Measurements from ENCODE around the gene TLE2. TPM values are rescaled to one million over a fixed set of nuclear protein-coding genes. Genes with fewer than 3 reads are reported as not detected.

Gene TLE2
- total RNA-seq, 1 experiment from 2014 or later, result 6.2 TPM

DNA sequence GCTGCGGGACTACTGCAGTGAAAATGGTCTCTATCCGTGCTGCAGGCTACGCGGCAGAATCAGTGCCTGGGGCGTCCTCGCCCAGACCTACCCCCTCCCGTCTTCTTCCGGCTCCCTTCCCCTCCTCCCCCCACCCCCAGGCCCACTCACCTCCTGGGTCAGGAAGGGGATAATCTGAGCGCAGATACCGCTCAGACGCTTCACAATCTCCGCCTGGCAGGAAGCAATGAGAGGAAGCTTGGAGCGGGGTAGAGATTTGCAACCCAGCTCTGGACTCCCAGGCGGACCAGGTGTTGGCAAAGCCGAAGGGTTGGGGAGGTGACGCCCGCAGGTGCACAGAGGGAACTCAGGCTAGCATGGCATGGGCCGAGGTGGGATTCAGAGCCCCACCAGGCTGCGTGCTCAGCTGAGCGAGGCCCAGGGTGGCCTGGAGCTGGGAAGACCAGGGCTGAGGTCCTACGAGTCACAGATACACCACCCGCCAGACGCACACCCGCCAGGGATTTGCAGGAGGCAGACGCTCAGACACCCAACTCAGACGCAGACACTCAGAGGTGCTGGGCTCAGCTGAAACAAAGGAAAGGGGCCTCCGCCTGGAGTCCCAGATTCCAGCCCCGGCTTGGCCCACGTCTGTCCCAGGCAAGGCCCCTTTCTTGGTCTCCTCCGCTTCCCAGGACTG, 4.1 kb downstream of the TLE2 start:
- H3K36me3 ChIP-seq (ENCODE audit: control insufficient read depth, insufficient read depth, low read length), result no peaks in the 10 kb centered on the region
- no peak for ATAC-seq
- H3K27me3 ChIP-seq (ENCODE audit: control insufficient read depth, insufficient read depth, low read length), result no peaks in the 10 kb centered on the region; the same call in 1 of the 2 replicates
- POLR2A ChIA-PET, result no interaction called here
- CTCF ChIA-PET, result no interaction called here
- no peak for DNase-seq (ENCODE audit: low read depth, low spot score)
- intact Hi-C loops (cut with micrococcal nuclease; ENCODE audit: unreplicated experiment), result no loop called here
- H3K9me3 ChIP-seq (ENCODE audit: control insufficient read depth, insufficient read depth, low read depth, low read length), result no peaks in the 10 kb centered on the region
- BruUV-seq (replicated peaks), result no TSS peak
- in situ Hi-C loops (cut with HindIII; ENCODE audit: low pct_unique_long_range_greater_than_20kb, low sequenced_read_pairs), result no loop called here
- TF ChIP-seq TCF7L2 (IDR thresholded peaks at IDR 0.05; ENCODE audit: low read depth, low read length), result no peak
- no peak for TF ChIP-seq POLR2AphosphoS5 (IDR thresholded peaks at IDR 0.05; ENCODE audit: low read depth, low read length)
- TF ChIP-seq SIN3A (IDR thresholded peaks at IDR 0.05; ENCODE audit: borderline replicate concordance, insufficient read depth, low read depth, low read length), result no peak
- TF ChIP-seq REST (IDR thresholded peaks at IDR 0.05; ENCODE audit: insufficient read depth in 1 of 2, low read depth in 2 of 2, low read length in 1 of 2), result no peak
- TF ChIP-seq, protein P1, sequence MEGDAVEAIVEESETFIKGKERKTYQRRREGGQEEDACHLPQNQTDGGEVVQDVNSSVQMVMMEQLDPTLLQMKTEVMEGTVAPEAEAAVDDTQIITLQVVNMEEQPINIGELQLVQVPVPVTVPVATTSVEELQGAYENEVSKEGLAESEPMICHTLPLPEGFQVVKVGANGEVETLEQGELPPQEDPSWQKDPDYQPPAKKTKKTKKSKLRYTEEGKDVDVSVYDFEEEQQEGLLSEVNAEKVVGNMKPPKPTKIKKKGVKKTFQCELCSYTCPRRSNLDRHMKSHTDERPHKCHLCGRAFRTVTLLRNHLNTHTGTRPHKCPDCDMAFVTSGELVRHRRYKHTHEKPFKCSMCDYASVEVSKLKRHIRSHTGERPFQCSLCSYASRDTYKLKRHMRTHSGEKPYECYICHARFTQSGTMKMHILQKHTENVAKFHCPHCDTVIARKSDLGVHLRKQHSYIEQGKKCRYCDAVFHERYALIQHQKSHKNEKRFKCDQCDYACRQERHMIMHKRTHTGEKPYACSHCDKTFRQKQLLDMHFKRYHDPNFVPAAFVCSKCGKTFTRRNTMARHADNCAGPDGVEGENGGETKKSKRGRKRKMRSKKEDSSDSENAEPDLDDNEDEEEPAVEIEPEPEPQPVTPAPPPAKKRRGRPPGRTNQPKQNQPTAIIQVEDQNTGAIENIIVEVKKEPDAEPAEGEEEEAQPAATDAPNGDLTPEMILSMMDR (IDR thresholded peaks at IDR 0.05), result no peak
- H3K4me1 ChIP-seq (ENCODE audit: control insufficient read depth, insufficient read depth, low read length), result no peaks in the 10 kb centered on the region
- H3K4me3 ChIP-seq (ENCODE audit: low read depth in 2 of 2, low read length in 2 of 2), result no peak overlapping the region
- no peak overlapping the region for H3K27ac ChIP-seq (ENCODE audit: low read length)

- no peak for ATAC-seq
- H3K4me1 ChIP-seq (ENCODE audit: control insufficient read depth, insufficient read depth, low read length), result no peaks in the 10 kb centered on the region
- H3K4me3 ChIP-seq (ENCODE audit: low read depth in 2 of 2, low read length in 2 of 2), result no peak overlapping the region
- CTCF ChIA-PET, result no interaction called here
- POLR2A ChIA-PET, result no interaction called here
- DNase-seq (ENCODE audit: low read depth, low spot score), result no peak
- H3K27ac ChIP-seq (ENCODE audit: low read length), result no peak overlapping the region
- intact Hi-C loops (cut with micrococcal nuclease; ENCODE audit: unreplicated experiment) (no loop called here), in situ Hi-C loops (cut with HindIII; ENCODE audit: low pct_unique_long_range_greater_than_20kb, low sequenced_read_pairs) (no loop called here)
- H3K9me3 ChIP-seq (ENCODE audit: control insufficient read depth, insufficient read depth, low read depth, low read length), result no peaks in the 10 kb centered on the region
- no peaks in the 10 kb centered on the region for H3K36me3 ChIP-seq (ENCODE audit: control insufficient read depth, insufficient read depth, low read length)
- TF ChIP-seq REST (IDR thresholded peaks at IDR 0.05; ENCODE audit: insufficient read depth in 1 of 2, low read depth in 2 of 2, low read length in 1 of 2) (no peak), POLR2AphosphoS5 (IDR thresholded peaks at IDR 0.05; ENCODE audit: low read depth, low read length) (no peak), SIN3A (IDR thresholded peaks at IDR 0.05; ENCODE audit: borderline replicate concordance, insufficient read depth, low read depth, low read length) (no peak), TCF7L2 (IDR thresholded peaks at IDR 0.05; ENCODE audit: low read depth, low read length) (no peak)
- TF ChIP-seq, protein P1 (IDR thresholded peaks at IDR 0.05), result no peak
- H3K27me3 ChIP-seq (ENCODE audit: control insufficient read depth, insufficient read depth, low read length), result no peaks in the 10 kb centered on the region; the same call in 1 of the 2 replicates
- no TSS peak for BruUV-seq (replicated peaks)
These were observed 4.6 kb downstream of the TLE2 start for GRCh38 chr19:3024509-3024869.

Data from Panc1 (cell line).